Measurements from ENCODE around the gene CHD2. TPM values are rescaled to one million over a fixed set of nuclear protein-coding genes. Genes with fewer than 3 reads are reported as not detected.

The CHD2 gene
- total RNA-seq, 2 donors from 2014 or later = 63.9 to 70.0 TPM

DNA sequence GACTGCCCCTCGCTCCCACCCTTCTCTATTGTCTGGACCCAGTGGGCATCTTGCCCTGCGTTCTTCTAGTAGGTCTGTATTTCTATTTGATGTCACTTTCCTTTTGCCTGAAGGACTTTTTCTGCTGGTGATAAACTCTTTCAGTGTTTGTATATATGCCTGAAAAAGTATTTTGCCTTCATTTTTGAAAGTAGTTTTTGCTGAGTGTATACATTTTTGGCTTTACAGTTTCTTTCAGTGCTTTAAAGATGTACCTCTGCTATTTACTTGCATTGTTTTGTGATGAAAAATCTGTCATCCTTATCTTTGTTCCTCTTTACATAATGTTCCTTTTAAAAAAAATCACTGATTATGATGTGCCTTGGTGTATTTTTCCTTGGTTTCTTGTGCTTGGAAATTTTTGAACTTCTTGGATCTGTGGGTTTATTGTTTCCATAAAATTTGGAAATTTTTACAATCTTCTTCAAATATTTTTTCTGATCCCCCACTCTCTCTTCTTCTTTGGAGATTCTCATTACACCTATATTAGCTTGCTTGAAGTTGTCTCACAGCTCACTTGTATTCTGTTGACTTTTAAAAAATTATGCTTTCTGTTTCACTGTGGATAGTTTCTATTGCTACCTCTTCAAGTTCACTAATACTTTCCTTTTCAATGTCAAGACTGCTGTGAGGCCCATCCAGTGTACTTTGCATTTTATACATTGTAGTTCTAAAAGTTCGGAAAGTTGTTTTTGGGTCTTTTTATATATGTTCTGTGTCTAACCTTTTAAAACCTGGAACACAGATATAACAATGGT is 121.0 kb downstream of the CHD2 start:
- no peaks in the 10 kb centered on the region for H3K27me3 ChIP-seq
- intact Hi-C loops (cut with DNase I) = loop anchor here (10.0 kb wide), 1 partner anchor 226 kb away; no protein-coding TSS in a partner anchor
- 89 to 97% methylated on average over 3 of the region's 3 CpGs for WGBS, 2 donors
- TF ChIP-seq CTCF (IDR thresholded peaks at IDR 0.05) = no peak
- no peak for TF ChIP-seq POLR2A (IDR thresholded peaks at IDR 0.05)
- peaks cover 21 to 30% of the 10 kb centered on the region in 2 donors for H3K36me3 ChIP-seq (replicated peaks in 1 of 2; ENCODE audit: insufficient read depth in 1 of 2, low read depth in 2 of 2)
- H3K9me3 ChIP-seq = no peaks in the 10 kb centered on the region
- ATAC-seq (no peak), DNase-seq (no peak)
- no peak overlapping the region for H3K4me3 ChIP-seq
- no peak overlapping the region for H3K27ac ChIP-seq
- H3K4me1 ChIP-seq = no peaks in the 10 kb centered on the region

GRCh38 chr15:93024293-93024692 is 124.2 kb downstream of the CHD2 start:
- no peak overlapping the region for H3K4me3 ChIP-seq
- intact Hi-C loops (cut with DNase I) = loop anchor here (10.0 kb wide), 1 partner anchor 229 kb away; no protein-coding TSS in a partner anchor
- WGBS, 2 donors = 90 to 98% methylated on average over 10 of the region's 10 CpGs

DNA sequence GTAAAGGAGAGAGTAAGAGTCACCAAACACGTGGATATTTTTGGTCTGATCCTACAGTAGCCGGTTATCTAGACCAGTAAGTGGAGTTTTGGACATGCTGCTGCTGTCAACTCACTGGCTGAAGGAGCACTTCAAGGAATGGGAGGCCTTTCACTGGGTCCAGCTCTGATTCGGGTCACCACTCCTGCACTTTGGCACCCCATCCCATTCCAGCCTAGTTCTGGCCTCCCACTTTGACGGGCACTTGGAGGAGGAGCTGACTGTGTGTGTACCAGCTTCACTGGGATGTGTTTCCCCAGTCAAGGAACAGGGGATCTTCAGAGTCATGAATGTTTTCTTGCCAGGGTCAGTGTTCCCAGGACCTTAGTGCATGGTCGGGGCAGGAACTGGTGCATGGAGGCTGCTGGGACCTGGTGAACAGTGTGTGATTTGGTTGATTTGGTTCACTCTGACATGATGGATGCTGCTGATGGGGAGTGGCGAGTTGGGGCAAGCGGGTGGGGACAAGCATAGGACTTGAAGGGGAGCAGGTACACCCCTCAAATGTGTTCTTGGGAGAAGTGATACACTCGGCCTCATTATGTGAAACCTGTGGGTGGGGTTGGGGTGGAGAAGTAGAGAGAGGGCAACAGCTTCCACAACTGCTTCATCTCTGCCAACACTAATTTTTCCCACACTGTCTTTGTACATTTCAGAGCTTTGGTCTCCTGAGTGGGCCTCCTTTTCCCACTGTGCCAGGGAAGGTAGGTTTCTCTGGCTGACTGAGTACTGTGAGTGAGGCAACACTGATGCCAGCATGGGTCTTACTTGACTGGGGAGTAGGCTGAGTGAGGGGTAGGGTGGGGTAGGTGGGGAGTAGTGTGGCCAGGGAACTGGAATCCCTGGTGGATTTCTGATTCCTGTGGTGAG is 124.8 kb downstream of the CHD2 start:
- Histone ChIP-seq H3K27ac (no peak overlapping the region), H3K4me1 (peaks cover 23% of the 10 kb centered on the region)
- WGBS, 2 donors = 84 to 88% methylated on average over 8 of the region's 8 CpGs

More at GRCh38 chr15:93024293-93024692, 124.2 kb downstream of the CHD2 start:
- Histone ChIP-seq H3K9me3 (no peaks in the 10 kb centered on the region), H3K36me3 (replicated peaks in 1 of 2; ENCODE audit: insufficient read depth in 1 of 2, low read depth in 2 of 2) (peaks cover 17 to 28% of the 10 kb centered on the region in 2 donors), H3K27me3 (no peaks in the 10 kb centered on the region), H3K4me1 (peaks cover 16% of the 10 kb centered on the region), H3K27ac (no peak overlapping the region)
- TF ChIP-seq POLR2A (IDR thresholded peaks at IDR 0.05) = no peak
- TF ChIP-seq CTCF (IDR thresholded peaks at IDR 0.05) = no peak
- no peak for DNase-seq
- no peak for ATAC-seq

DNA sequence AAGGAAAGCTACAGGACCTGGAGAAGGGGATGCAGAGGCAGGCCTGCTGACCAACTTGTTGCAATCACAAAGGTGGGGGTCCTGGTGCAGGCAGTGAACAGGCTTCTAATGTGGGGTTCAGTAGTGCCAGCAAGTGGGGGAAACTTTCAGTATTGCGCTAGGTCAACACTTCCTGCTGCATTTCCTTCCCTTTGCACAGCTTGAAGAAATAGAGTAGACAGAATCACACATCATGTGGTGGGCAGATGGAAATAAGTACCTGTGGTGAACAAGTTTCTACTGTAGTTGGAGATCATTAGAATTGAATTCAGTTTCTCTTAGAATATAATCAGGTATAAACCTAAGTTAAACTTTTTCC is 125.5 kb downstream of the CHD2 start:
- TF ChIP-seq CTCF (IDR thresholded peaks at IDR 0.05) (no peak), POLR2A (IDR thresholded peaks at IDR 0.05) (no peak)
- no peak for DNase-seq
- Histone ChIP-seq H3K27ac (no peak overlapping the region), H3K4me3 (no peak overlapping the region), H3K27me3 (no peaks in the 10 kb centered on the region), H3K9me3 (no peaks in the 10 kb centered on the region), H3K4me1 (peaks cover 30% of the 10 kb centered on the region), H3K36me3 (replicated peaks in 1 of 2; ENCODE audit: insufficient read depth in 1 of 2, low read depth in 2 of 2) (peaks cover 4 to 23% of the 10 kb centered on the region in 2 donors)
- WGBS, 2 donors = 53 to 82% methylated on average over 1 of the region's 1 CpG
- no peak for ATAC-seq
- intact Hi-C loops (cut with DNase I) = loop anchor here (10.0 kb wide), 1 partner anchor 231 kb away; no protein-coding TSS in a partner anchor

More for the DNA sequence above, 124.8 kb downstream of the CHD2 start:
- intact Hi-C loops (cut with DNase I) = loop anchor here (10.0 kb wide), 1 partner anchor 230 kb away; no protein-coding TSS in a partner anchor
- DNase-seq (no peak), ATAC-seq (no peak)
- Histone ChIP-seq H3K4me3 (no peak overlapping the region), H3K9me3 (no peaks in the 10 kb centered on the region), H3K36me3 (replicated peaks in 1 of 2; ENCODE audit: insufficient read depth in 1 of 2, low read depth in 2 of 2) (peaks cover 11 to 24% of the 10 kb centered on the region in 2 donors), H3K27me3 (no peaks in the 10 kb centered on the region)
- TF ChIP-seq POLR2A (IDR thresholded peaks at IDR 0.05) = no peak
- no peak for TF ChIP-seq CTCF (IDR thresholded peaks at IDR 0.05)
